Nephron progenitor cell (in vitro differentiated cells): ENCODE data around the gene PRKCZ.

Experiments used
- DNase-seq: peaks from one replicate; pipeline ENCODE4 v3.0.0; 2021
- H3K27ac Mint-ChIP-seq: 2 replicates; pipeline ENCODE4 v1.8.0; 2021; ENCODE audit warnings: mild to moderate bottlenecking, moderate library complexity, mixed read lengths
- H3K27me3 Mint-ChIP-seq: 2 replicates; pipeline ENCODE4 v1.8.0; 2021; ENCODE audit warnings: mild to moderate bottlenecking, low read depth, mixed read lengths; ENCODE audit not compliant: poor library complexity
- H3K36me3 Mint-ChIP-seq: 2 replicates; pipeline ENCODE4 v1.8.0; 2021; ENCODE audit warnings: low read depth, mixed read lengths
- H3K4me1 Mint-ChIP-seq: 2 replicates; pipeline ENCODE4 v1.8.0; 2021; ENCODE audit warnings: mixed read lengths
- H3K4me3 Mint-ChIP-seq: 2 replicates; pipeline ENCODE4 v1.8.0; 2021; ENCODE audit warnings: mild to moderate bottlenecking, moderate library complexity, mixed read lengths
- H3K9me3 Mint-ChIP-seq: 2 replicates; pipeline ENCODE4 v1.8.0; 2021; ENCODE audit warnings: mild to moderate bottlenecking, moderate library complexity, mixed read lengths
- CTCF ChIP-seq: fragments of 200-600 bp; sonication (generic); IDR thresholded peaks from 2 replicates; pipeline ENCODE4 v1.5.0; 2021; ENCODE audit warnings: antibody characterized with exemption

PRKCZ gene

GRCh38 chr1:2018217-2019171 is 31.7 kb upstream of the PRKCZ start:
- H3K27me3 Mint-ChIP-seq, result peaks cover 86% of the 10 kb centered on the region
- no peaks in the 10 kb centered on the region for H3K36me3 Mint-ChIP-seq
- no peaks in the 10 kb centered on the region for H3K9me3 Mint-ChIP-seq
- H3K4me3 Mint-ChIP-seq, result peak overlapping the region; percentile 79
- TF ChIP-seq CTCF, result no peak
- peak; percentile 35 for DNase-seq
- peaks cover 10% of the 10 kb centered on the region for H3K4me1 Mint-ChIP-seq
- no peak overlapping the region for H3K27ac Mint-ChIP-seq

- Mint-ChIP-seq H3K27me3 (peaks cover 82% of the 10 kb centered on the region), H3K36me3 (no peaks in the 10 kb centered on the region), H3K4me1 (peaks cover 10% of the 10 kb centered on the region), H3K27ac (no peak within 1 kb of the TSS), H3K9me3 (no peaks in the 10 kb centered on the region), H3K4me3 (peak within 1 kb of the TSS; percentile 79)
- DNase-seq, result peak; percentile 63
- TF ChIP-seq CTCF, result no peak
Measured at GRCh38 chr1:2019172-2019543, 31.1 kb upstream of the PRKCZ start, which contains the start of gene GABRD. Gene GABRD, plus strand, starts transcription at chr1:2019345. Its CDS starts 79 bp downstream, at chr1:2019424.

GRCh38 chr1:2019571-2020309 is 30.5 kb upstream of the PRKCZ start:
- Mint-ChIP-seq H3K4me1 (peaks cover 10% of the 10 kb centered on the region), H3K9me3 (no peaks in the 10 kb centered on the region), H3K4me3 (no peak overlapping the region), H3K27ac (no peak overlapping the region), H3K27me3 (peaks cover 77% of the 10 kb centered on the region), H3K36me3 (no peaks in the 10 kb centered on the region)
- DNase-seq, result peak; percentile 86
- no peak for TF ChIP-seq CTCF

- TF ChIP-seq CTCF, result no peak
- peaks cover 10% of the 10 kb centered on the region for H3K4me1 Mint-ChIP-seq
- DNase-seq, result no peak
- peaks cover 72% of the 10 kb centered on the region for H3K27me3 Mint-ChIP-seq
- no peaks in the 10 kb centered on the region for H3K36me3 Mint-ChIP-seq
- H3K9me3 Mint-ChIP-seq, result no peaks in the 10 kb centered on the region
- no peak overlapping the region for H3K4me3 Mint-ChIP-seq
- H3K27ac Mint-ChIP-seq, result no peak overlapping the region
Measured at GRCh38 chr1:2020310-2020655, 29.9 kb upstream of the PRKCZ start.

- TF ChIP-seq CTCF, result no peak
- Mint-ChIP-seq H3K27ac (no peak overlapping the region), H3K4me1 (peaks cover 10% of the 10 kb centered on the region), H3K4me3 (no peak overlapping the region), H3K9me3 (no peaks in the 10 kb centered on the region), H3K27me3 (peaks cover 62% of the 10 kb centered on the region), H3K36me3 (no peaks in the 10 kb centered on the region)
- no peak for DNase-seq
Measured at GRCh38 chr1:2021550-2021949, 28.7 kb upstream of the PRKCZ start.
